Epidermal melanocyte (primary cell): ENCODE measurements around the gene ENGASE.
A peak's percentile ranks its signal among the peaks of the same experiment; 100 is the strongest.

Experiments
- DNase-seq: peaks from one replicate; pipeline ENCODE4 v3.0.0; 2011; ENCODE audit warnings: low spot score; ENCODE audit not compliant: insufficient read length

Gene ENGASE

DNA sequence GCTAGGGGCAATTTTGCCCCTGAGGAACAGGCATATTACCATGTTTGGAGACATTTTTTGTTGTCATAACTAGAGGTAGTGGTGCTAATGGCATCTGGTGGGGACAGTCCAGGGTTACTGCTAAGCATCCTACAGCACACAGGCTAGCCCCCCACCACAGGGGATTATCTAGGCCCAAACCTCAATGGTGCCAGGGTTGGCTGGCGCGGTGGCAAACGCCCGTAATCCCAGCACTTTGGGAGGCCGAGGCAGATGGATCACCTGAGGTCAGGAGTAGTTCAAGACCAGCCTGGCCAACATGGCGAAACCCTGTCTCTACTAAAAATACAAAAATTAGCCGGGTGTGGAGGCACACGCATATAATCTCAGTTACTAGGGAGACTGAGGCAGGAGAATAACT is 35.5 kb upstream of the ENGASE start:
- DNase-seq = peak; percentile 14

DNA sequence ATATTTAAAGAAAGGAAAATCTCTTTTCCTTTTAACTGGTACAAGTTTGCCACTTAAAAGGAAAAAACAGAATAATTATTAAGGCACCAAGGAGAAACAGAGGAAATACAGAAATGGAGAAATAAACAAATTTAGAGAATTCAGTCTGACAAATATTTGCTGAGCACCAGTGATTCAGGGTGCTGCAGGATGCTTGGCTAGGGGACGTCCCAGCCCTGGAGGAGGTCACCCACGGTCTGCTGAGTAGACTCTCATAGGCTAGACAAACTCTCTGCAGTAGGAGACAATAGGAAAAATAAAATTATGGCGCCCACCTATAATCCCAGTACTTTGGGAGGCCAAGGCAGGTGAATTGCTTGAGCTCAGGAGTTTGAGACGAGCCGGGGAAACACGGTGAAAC is 34.7 kb upstream of the ENGASE start:
- no peak for DNase-seq

DNA sequence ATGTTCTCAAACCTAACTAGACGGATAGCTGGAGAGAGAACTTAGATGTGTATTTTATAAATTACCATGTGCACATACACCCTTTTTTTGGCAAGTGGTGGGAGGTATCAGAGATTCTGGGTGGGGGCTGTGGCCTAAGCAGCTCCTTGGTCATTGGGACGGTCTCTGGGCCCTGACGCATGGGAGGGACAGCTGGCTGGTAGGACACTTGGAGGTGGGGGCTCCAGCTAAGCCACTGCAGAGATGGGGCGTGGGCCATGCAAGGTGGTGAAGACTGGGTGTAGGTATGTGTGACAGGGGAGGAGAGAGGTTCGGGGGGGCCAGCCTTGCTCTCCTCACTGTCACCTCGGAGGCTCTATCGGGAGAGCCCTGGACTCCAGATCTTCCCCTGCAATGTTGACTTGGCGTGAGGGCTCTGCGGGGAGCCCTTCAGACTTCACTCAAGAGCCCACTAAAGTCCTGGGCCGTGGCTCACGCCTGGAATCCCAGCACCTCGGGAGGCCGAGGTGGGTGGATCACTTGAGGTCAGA is 33.5 kb upstream of the ENGASE start:
- no peak for DNase-seq

DNA sequence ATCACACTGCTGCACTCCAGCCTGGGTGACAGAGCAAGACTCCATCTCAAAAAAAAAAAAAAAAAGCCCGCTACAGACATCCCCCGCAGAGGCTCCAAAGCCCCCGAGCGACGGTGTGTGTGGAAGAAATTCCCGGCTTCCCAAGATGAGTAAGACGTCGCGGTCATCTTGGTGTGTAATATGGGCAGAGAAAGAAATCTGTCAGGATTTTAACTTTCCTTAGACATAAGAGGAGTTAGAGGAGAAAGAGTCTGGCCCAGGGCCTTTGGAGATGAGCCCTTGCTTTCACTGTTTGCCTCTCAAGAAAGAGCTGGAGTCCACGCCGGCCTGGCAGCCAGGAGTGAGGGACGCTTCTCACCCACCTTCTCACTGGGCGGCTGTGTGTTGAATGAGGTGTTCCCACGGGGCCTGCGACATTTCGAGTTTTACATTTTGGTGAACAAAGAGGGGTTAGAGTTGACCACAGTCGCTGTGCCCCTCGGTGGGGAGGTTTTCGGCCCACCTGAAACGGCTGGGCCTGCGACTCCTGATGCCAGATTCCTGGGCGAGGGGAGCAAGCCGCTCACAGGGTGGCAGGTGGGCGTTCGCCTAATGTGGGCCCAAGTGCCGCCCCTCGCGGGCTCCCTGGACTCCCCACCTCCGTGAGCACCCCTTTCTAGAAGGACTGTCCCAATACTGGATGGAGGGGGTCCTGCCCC is 32.8 kb upstream of the ENGASE start:
- DNase-seq = no peak

DNA sequence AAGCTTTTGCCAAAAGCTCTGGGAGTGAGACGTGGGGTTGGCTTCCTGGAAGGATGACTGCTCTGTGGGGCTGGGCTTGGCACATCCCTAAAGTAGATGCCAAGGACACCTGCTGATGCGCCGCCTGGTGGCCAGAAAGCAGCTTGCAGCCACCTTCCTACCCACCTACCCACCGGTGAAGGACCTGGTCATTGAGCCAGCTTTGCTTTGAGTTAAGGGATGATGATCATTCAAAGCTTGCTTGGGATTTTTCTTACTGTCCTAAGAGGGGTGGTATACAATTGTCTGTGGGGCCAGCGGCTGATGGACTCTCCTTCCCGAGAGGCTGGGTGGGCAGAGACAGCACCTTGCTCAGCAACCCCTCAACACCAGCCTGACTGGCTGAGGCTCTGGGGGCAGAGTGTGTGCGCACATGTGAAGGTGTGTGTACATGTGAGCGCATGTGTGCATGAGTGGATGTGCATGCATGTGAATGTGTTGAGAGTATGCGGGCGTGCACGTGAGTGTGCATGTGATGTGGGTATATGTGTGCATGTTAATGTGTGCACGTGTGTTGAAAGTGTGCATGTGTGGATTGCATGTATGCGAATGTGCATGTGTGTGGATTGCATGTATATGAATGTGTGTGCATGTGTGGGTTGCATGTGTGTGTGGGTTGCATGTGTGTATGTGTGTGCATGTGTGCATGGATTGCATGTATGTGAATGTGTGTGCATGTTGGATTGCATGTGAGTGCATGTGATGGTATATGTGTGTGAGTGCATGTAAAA is 32.0 kb upstream of the ENGASE start:
- DNase-seq = peak; percentile 73

DNA sequence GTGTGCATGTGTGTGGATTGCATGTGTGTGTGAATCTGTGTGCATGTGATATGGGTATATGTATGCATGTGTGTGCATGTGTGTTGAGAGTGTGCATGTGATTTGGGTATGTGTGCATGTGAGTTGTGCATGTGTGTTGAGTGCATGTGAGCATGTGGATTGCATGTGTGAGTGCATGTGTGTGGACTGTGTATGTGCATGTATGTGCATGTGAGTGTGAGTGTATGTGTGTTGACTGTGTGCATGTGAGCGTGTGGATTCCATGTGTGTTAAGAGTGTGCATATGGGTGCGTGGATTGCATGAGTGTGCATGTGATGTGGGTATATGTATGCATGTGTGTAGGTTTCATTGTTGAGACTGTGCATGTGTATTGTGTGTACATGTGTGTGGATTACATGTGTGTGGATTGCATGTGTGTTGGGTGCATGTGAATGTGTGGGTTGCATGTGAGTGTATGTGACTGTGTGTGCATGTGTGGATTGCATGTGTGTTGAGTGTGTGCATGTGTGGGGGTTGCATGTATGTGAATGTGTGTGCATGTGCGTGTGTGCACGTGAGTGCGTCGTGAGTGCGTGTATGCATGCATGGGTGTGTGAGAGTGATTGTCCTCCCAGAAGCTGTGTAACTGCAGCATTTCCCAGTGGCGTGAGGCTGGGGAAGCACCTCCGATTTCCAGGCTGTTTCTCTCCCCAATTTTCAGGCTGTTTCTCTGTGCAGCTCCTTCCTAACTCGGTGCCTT is 31.3 kb upstream of the ENGASE start:
- DNase-seq = no peak

DNA sequence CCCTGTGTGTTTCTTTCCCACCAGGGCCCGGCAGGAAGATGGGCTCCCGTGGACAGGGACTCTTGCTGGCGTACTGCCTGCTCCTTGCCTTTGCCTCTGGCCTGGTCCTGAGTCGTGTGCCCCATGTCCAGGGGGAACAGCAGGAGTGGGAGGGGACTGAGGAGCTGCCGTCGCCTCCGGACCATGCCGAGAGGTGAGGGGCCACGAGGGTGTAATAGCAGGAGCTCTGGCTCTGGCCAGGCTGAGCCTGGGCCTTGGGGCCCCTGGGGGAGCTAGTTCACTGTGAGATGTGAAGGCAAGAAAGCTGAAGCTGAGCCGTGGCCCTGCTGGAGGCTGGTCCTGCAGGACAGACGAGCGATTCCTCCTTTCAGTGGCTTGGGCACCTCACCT is 30.7 kb upstream of the ENGASE start:
- DNase-seq = no peak

DNA sequence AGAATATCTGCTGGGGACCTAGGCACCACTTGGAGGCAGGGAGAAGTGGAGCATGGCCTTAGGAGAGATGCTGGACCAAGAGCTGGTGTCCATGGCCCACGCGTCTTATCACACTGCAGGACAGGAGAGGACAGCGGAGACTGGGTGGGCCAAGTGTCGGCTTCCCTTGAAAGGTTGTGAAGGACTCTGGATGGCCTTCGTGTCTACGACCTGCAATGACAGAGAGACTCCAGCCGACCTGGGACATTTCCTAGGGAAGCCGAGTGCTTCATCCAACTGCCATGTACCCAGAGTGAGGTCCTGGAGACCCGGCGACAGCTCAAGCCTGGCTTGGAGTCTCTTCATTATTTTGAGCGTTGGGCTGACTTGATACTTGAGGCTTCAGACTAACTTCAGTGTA is 30.2 kb upstream of the ENGASE start:
- no peak for DNase-seq

DNA sequence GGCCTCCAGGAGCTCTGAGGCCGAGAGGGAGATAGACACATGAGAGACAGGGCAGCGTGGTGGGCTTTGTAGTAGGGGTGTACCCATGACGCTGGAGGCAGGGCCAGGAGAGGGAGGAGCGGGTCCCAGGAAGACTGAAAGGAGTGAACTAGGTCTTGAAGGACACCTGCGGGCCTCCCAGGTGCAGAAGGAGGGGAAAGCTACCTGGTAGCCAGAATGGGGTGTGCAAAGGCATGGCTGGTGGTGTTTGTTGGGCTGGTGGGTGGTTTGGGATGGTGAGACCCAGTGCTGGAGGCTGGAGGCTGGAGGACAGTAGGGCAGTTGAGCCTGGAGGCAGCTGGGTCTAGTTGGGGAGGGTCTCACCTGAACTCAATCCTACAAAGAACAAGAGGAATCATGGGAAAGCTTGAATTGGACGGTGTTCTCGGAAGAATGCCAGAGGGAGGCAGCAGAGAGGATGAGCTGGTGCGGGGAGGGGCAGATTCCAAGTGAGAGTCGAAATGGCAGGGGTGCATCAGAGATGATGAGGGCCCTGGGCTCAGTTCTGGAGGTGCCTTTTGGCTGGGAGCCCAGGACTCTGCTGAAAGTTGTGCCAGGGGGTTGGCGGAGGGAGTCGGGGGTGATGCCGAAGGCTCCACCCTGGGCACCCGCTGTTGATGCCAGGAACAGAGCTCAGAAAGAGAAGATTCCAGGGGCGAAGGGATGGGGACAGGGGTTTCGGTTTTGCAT is 29.5 kb upstream of the ENGASE start:
- no peak for DNase-seq

DNA sequence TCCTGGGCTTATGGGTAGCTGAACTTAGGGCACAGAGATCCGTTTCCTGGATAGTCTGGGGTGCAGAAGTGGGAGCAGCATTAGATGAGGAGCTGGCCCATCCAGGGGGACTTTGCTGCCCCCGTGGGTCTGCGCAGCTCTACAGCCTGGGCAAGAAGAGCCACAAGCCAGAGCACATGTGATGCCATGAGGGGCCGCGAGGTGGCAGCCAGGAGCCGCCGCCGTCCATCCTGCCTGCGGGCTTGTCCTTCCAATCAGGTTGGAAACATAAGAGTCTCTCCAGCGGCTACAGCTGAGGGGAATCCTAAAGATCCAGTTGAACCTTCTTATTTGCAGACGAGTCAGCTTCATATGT is 28.8 kb upstream of the ENGASE start:
- peak; percentile 81 for DNase-seq

DNA sequence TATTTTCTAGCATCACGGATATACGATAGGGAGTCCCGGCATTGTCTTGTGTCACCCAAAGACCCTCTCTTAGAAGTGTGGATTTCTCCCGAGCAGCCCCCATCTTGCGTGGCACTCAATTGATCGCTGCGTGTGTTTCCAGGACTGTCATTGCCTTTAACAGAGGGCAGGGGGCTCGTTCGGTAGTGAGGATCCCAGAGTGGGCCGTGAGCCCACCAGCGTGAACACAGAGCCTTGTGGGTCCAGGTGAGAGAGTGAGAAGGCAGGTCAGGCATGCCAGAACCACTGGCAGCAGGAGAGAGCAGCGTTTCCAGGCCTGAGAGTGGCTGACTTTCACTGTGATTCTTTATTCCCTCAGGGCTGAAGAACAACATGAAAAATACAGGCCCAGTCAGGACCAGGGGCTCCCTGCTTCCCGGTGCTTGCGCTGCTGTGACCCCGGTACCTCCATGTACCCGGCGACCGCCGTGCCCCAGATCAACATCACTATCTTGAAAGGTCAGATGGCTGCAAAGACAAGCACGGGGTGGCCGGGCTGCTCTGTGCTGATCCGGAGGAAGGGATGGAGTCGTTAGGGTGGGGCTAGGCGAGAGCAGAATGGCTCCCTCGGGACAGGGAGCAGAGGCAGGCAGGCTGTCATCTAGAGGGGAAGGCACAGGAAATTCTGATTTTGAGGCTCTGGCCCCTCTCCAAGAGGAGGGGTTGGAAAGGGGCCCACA is 28.3 kb upstream of the ENGASE start:
- DNase-seq = no peak

DNA sequence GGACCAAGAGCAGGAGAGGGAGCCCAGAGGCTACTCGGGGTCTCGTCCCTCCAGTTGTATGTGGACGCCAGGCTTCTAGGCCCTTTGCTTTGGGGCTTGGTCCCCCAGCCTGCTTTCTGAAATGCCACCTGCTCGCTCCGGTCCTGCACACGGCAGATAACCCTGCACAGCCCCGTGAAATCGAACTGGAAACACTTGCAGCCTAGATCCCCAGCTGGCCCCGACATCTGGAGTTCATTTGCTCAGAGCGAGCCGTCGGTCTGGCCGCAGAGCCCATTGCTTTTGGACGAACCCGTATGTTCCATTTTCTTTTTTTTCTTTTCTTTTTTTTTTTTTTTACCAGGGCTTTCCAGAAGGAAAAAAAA is 27.7 kb upstream of the ENGASE start:
- DNase-seq = no peak

DNA sequence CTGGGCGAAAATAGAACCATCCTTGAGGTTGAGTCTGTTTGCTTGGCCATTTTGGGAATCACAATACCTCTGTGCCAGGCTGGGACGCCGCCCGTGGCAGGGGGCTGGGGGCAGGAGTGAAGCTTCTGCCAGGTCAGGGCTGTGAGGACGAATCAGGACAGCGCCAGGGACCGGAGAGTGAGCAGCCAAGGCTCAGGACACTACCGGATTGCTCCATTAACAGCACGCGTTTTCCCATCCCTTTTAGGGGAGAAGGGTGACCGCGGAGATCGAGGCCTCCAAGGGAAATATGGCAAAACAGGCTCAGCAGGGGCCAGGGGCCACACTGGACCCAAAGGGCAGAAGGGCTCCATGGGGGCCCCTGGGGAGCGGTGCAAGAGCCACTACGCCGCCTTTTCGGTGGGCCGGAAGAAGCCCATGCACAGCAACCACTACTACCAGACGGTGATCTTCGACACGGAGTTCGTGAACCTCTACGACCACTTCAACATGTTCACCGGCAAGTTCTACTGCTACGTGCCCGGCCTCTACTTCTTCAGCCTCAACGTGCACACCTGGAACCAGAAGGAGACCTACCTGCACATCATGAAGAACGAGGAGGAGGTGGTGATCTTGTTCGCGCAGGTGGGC is 27.2 kb upstream of the ENGASE start:
- DNase-seq = no peak

DNA sequence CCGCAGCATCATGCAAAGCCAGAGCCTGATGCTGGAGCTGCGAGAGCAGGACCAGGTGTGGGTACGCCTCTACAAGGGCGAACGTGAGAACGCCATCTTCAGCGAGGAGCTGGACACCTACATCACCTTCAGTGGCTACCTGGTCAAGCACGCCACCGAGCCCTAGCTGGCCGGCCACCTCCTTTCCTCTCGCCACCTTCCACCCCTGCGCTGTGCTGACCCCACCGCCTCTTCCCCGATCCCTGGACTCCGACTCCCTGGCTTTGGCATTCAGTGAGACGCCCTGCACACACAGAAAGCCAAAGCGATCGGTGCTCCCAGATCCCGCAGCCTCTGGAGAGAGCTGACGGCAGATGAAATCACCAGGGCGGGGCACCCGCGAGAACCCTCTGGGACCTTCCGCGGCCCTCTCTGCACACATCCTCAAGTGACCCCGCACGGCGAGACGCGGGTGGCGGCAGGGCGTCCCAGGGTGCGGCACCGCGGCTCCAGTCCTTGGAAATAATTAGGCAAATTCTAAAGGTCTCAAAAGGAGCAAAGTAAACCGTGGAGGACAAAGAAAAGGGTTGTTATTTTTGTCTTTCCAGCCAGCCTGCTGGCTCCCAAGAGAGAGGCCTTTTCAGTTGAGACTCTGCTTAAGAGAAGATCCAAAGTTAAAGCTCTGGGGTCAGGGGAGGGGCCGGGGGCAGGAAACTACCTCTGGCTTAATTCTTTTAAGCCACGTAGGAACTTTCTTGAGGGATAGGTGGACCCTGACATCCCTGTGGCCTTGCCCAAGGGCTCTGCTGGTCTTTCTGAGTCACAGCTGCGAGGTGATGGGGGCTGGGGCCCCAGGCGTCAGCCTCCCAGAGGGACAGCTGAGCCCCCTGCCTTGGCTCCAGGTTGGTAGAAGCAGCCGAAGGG is 26.4 kb upstream of the ENGASE start:
- DNase-seq = no peak

DNA sequence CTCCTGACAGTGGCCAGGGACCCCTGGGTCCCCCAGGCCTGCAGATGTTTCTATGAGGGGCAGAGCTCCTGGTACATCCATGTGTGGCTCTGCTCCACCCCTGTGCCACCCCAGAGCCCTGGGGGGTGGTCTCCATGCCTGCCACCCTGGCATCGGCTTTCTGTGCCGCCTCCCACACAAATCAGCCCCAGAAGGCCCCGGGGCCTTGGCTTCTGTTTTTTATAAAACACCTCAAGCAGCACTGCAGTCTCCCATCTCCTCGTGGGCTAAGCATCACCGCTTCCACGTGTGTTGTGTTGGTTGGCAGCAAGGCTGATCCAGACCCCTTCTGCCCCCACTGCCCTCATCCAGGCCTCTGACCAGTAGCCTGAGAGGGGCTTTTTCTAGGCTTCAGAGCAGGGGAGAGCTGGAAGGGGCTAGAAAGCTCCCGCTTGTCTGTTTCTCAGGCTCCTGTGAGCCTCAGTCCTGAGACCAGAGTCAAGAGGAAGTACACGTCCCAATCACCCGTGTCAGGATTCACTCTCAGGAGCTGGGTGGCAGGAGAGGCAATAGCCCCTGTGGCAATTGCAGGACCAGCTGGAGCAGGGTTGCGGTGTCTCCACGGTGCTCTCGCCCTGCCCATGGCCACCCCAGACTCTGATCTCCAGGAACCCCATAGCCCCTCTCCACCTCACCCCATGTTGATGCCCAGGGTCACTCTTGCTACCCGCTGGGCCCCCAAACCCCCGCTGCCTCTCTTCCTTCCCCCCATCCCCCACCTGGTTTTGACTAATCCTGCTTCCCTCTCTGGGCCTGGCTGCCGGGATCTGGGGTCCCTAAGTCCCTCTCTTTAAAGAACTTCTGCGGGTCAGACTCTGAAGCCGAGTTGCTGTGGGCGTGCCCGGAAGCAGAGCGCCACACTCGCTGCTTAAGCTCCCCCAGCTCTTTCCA is 25.5 kb upstream of the ENGASE start:
- no peak for DNase-seq

DNA sequence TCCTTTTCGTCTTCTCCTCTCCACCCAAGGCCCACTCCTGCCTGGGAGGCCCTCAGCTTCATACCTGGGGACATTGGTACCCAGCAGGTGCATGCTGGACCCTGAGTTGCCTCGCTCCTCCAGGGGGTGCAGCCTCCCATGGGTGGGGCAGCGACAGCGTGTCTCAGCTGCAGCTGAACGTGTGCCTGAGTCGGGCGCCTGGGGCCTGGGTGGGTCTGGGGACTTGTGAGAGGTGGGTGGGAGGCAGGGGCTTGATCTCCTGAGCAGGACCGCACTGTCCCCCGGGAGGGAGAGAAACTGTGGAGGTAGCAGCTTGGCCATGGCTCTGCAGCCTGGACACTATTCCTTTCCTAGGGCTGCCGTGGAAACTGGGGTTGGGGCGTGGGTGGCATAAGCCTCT is 24.8 kb upstream of the ENGASE start:
- no peak for DNase-seq

DNA sequence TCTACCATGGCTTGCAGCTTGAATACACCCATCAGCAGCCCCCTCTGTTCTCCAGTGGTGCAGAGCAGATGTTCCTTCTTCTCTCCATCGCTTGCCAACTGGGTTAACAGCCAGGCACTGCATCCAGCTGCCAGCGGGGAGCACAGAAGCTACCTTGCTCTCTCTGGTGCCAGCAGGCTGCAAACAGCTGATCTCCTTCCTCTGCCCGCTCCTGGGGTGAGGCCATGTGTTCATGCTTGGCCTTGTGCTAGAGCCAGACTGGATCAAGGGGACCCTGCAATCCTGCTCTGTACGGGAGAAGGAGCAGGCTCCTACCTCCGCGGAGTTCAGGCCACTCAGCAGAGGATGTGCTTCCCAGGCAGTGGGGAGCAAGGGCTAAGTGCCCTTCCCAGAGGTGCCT is 24.1 kb upstream of the ENGASE start:
- DNase-seq = no peak

DNA sequence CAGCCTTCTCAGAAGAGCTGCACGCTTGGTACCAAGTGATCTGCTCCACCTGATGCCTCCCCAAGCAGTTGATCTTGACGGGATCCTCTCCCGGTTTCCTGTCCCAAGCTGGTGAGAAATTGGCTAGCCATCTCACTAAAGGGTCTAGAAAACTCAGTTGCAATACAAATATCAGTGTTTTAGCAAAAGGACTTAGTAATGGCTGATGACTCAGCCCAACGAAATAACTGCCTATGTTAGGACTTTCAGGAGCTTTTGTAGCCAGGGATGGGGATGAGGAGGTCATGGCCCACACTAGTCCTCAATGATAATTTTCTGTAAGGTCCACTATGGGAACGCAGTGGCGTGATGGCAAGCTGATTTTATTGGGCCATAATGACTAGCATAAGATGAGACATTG is 23.3 kb upstream of the ENGASE start:
- no peak for DNase-seq
